NCI-H748 (cell line): ENCODE results near the gene PGAP6.
A peak's percentile ranks its signal among the peaks of the same experiment; 100 is the strongest.
"Not testable (repeated sequence)": the region's sequence is repeated elsewhere in the genome, so short reads cannot be mapped to it uniquely, and the experiment has no call there.

Experiments
- DNase-seq: peaks from one replicate; lab custom pipeline; 2025; ENCODE audit not compliant: unreplicated experiment; lab: John Stamatoyannopoulos, UW

PGAP6 gene

GRCh38 chr16:379183-379960, 2.4 kb downstream of the PGAP6 start:
- DNase-seq, result peak; percentile 73

- DNase-seq, result no peak
Observed at GRCh38 chr16:378821-379182, 3.0 kb downstream of the PGAP6 start.

- DNase-seq, result not testable (repeated sequence)
Observed at GRCh38 chr16:378113-378820, 3.5 kb downstream of the PGAP6 start.

GRCh38 chr16:377419-377951, 4.3 kb downstream of the PGAP6 start:
- no peak for DNase-seq

DNA sequence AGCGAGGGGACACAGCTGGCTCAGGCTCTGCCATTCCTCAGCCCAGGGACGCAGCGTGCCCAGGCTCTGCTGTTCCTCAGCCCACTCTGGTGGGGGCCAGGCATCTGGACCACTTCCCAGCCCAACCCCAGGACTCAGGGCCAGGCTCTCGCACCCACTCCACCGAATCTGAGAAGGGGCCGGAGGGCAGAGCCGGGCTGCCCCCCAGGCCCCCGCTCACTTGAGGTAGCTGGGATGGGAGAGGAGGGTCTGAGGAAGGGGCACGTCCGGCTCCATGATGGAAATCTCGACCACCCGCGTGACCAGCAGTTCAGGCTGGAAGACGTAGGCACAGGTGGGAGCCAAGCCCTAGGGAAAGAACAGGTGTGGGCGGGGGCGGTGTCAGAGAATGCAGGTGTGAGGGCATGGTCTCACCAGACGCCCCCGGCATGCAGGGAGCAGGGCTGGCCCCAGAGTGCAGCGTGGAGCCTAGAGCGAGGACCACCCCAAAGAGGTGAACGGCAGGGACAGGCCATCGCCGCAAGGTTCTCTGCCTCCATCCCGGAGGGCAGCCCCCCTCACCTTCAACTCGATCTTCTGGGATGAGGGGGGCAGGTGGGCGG, 4.9 kb downstream of the PGAP6 start:
- DNase-seq, result no peak

- DNase-seq, result no peak
Observed at GRCh38 chr16:375927-376816, 5.6 kb downstream of the PGAP6 start.

DNA sequence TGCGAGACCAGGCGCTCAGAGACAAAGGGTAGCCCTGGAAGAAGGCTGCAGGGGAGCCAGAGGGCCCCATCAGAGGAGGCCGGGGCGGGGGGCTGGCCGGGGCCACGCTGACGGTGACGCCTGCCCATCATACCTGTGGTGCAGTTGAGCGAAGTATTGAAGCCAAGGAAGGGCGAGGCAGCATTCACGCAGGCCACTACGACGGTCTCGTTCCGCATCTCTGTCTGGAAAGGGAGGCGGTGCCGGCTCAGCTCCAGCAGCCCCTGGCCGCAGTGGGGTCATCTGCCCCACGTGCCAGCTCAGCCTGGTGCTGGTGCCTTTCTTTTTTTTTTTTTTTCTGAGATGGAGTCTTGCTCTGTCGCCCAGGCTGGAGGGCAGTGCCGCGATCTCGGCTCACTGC, 6.6 kb downstream of the PGAP6 start:
- DNase-seq, result no peak

- DNase-seq, result no peak
Observed at GRCh38 chr16:374616-374926, 7.2 kb downstream of the PGAP6 start.

- DNase-seq, result no peak
Observed at GRCh38 chr16:373848-374615, 7.7 kb downstream of the PGAP6 start.

DNA sequence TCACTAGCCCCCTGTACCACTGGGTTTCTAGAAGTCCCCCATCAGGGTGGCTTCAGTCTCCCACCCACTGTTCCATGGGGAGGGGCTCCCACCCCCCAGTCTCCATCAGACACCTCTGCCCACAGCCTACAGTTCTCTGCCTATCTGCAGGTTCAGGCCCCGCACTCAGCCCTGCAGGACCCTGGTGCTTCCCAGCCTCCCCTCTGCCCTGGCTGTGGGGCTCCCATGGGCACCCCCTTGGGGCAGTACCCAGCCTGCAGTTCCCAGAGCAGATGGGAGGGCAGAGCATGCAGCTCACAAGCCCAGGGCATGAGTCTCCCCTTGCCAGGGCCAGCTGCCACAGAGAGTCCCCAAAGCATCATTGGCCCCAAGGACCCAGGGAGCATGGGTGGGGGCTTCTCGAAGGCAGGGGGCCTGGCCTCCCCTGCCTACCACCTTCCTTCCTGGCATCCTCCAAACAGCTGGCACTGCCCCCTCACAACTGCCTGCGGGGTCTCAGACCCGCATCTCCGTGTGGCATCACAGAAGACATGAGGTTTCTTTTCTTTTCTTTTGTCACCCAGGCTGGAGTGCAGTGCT, 8.7 kb downstream of the PGAP6 start:
- DNase-seq, result no peak

DNA sequence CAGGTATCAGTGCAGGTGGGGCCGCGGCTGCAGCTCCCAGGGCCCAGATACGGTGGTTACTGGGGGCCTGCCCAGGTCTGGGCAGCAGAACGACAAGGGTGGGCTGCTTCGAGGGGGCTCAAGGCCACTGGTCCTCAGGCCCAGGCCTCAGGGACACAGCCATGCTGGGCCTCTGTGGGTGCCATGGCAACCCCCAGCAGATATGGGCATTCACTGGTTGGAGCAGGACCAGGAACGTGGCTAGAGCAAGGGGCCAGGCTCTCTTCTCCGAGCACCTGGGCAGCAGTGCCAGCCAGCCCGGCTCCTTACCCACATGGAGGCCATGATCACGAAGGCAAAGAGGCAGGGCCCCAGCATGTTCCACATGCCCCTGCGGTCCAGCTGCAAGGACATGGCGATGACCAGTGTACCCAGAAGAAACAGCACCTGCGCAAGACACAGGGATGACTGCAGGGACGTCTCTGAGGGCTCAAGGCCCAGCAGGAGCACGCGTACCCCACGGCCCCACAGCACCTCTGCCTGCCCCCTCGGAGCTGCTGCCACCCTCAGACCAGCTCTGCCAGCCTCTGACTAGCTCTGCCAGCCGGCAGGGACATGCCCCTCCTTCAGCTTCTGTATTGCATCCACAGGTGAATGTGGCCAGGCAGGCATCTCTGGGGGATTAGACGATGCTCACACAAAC, 9.3 kb downstream of the PGAP6 start:
- no peak for DNase-seq

DNA sequence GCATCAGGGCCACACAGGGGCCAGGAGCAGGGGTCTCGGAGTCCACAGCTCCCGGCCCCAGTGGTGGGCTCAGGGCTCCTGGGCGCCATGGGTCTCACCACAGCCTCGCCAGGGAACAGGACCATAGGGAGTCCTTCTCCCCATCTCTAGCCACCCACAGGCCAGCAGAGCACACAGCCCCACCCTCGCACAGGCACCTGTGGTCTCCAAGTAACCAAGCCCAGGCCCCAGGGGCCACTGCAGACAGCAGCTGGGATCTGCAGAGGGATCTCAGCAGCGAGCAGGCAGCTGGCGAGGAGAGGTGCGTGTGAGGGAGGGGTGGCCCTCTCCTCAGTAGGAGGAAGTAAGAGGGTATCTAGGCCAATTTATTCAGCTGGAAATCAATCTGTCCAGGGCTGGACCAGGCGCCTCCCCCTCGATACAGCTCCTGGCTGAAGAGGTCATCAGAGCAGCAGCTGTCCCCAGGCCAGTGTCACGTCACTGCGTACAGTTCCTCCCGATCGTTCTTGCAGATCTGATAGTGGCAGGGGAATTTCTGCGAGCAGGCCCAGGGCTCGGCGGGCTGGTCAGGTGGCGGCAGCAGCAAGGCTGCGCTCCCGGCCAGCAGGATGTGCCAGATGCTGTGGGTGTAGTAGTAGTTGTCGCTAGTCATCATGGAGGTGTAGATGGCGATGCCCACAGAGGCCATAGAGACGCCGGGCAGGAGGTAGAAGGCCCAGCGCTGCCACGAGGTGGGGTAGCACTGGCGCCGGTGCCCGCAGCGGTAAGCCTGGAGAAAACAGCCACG, 10.1 kb downstream of the PGAP6 start:
- no peak for DNase-seq

DNA sequence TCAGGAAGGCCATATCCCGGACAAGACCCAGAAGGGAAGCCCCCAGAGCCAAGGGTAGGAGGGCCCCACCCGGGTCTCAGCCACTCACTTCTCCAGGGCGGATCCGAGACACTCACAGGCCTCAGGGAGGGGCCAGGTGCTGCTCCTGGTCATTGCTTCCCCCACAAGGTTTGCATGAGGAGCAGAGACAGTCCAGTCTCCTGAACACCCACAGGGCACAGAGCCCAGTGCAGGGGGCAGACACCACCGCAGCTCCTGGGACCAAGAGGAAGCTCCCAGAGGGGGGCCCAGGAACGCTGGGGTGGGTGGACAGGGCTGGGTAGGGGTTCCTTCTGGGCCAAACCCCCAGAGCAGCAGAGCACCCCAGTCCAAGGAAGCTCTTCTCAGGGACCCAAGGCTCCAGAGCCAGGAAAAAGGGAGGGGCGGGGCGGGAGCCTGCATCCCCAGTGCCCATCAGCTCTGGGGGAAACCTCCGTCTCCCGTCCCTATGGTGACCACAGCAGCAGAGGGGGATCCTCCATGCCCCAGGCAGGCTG, 10.7 kb downstream of the PGAP6 start:
- DNase-seq, result no peak

DNA sequence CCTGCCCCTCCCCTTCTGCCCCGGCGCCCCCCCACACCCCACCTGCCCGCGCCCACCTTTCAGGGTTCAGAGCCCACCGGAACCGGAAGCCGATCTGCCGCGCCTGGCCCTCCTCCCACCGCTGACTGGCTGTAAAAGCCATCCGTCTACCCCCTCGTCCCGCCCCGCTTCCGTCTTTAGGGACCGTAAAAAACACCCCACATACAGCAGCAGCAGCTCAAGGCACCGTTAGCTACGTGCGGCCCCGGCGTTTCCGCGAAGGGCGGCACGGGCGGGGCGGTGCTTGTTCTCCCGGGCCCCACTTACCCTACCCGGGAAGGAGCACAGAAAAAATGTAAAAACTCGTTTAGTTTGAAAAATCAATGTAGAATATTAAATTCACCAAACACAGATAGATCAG, 11.3 kb downstream of the PGAP6 start, which contains the start of gene MRPL28:
TSS of gene MRPL28 (minus strand) at position 96 of the 400 bp plus-strand sequence. CDS start 320 bp downstream, outside the sequence.
- peak; percentile 89 for DNase-seq

DNA sequence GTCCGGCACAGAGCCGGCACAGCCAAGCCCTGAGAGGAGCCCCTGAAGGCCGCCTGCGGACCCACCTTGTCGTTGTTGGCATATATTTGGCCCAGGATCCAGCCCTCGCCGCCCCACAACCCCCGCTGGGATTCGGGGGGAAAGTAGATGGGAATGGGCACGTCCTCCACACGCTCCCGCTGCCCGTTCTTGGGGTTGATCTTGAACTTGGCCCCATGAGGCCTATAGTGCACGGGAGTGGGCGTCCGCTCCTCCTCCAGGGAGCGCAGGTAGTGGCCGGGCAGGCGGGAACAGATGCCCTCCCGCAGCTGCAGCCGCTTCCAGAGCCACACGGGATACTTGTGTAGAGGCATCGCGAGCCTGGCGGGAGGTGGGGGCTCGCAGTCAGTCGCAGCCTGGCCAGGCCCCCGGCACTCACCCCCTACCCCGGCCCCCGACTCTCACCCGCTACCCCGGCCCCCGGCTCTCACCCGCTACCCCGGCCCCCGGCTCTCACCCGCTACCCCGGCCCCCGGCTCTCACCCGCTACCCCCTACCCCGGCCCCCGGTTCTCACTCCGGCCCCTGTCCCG, 11.8 kb downstream of the PGAP6 start:
- no peak for DNase-seq

DNA sequence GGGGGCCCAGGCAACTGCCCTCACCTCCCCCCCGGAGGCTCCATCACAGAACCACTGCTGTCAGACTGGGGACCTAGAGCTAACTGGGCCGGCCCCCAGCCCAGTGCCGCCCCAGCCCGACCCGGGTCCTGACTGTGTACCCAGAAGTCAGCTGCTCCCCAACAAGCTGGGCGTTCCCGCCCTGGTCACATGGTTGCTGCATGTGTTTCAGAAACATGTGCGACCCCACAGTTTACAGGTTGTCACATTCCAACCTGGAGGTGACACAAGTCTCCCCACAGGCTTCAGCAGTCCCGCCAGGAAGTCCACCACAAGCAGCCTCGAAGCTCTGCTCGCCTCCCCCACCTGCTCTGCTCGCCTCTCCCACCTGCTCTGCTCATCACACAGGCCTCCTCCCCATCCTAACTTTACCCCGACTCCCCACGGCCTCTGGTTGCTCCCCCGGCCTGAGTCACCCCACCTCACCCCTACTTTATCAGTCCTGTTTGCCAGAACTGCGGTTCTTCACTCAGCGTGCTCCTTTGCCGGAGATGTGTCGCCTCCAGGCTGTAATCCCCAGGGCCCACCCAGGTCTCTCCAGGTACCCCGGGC, 12.4 kb downstream of the PGAP6 start:
- DNase-seq, result no peak

DNA sequence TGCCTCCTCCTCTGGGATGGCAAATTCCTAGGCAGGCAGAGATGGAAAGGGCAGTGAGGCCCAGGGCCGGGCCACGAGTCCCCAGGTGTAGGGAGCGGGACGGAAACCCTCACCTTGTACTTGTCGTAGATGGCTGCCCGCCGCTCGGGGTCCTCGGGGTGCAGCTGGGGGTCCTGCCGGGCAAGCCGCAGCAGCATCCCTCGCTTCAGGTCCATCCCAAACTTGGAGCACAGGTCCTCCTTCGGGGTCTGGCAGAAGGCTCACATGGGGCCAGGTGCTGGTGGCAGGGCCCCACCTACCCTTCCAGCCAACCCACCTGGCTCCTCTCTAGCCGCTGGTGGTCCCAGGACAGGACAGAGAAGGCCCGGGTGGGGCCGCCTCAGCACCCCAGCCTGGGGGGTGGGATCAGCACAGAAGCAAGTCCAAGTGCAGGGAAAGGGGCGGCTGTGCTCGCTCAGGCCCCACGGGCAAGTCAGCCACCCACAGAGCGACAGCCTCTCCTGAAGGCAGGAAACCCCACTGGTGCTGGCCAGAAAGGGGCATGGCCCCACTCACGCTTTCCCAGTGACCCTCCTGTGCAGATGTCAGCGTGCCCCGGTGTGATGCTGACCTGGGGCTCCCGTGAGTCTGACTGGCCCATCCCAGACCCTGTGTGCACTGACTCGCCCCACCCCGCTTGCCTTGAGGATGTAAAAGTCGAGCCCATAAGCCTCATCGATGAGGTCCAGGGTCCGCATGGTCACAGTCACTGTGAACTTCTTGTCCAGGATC, 13.2 kb downstream of the PGAP6 start:
- DNase-seq, result no peak
